ENCODE measurements around the gene MITF. TPM values are rescaled to one million over a fixed set of nuclear protein-coding genes. Genes with fewer than 3 reads are reported as not detected.
A peak's percentile ranks its signal among the peaks of the same experiment; 100 is the strongest.

MITF gene
- total RNA-seq, 2 donors from 2014 or later, result 0.32 to 0.46 TPM

DNA sequence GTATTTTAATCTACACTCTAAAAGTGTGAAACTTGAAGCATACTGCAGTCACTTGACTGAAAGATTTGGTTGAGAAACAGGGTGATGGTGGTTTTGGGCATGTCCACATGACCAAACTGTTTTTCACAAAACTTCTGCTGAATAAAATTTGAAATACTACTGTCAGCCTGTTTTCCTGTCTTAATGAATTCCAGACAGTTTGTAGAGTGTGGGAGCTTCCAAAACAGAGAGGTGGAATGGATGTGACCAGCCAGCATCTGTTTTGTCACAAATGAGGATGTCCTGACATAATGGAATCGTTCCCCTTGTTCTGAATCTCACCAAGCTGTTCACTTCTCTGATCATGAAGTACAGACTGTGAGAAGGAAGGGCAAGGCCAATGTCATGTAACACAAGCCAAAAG, 11.8 kb downstream of the MITF start:
- H3K36me3 Mint-ChIP-seq (ENCODE audit: insufficient read depth in 2 of 2), result no peaks in the 10 kb centered on the region
- H3K4me1 Mint-ChIP-seq (ENCODE audit: low read depth), result peaks cover 9% of the 10 kb centered on the region
- no peaks in the 10 kb centered on the region for H3K27me3 Mint-ChIP-seq (ENCODE audit: low read depth)
- ATAC-seq (replicated peaks in 1 of 2) (no peak), DNase-seq (no peak)
- peaks cover 0 to 5% of the 10 kb centered on the region in 2 donors for H3K9me3 Mint-ChIP-seq
- no peak overlapping the region for H3K27ac Mint-ChIP-seq
- H3K4me3 Mint-ChIP-seq, result no peak overlapping the region

DNA sequence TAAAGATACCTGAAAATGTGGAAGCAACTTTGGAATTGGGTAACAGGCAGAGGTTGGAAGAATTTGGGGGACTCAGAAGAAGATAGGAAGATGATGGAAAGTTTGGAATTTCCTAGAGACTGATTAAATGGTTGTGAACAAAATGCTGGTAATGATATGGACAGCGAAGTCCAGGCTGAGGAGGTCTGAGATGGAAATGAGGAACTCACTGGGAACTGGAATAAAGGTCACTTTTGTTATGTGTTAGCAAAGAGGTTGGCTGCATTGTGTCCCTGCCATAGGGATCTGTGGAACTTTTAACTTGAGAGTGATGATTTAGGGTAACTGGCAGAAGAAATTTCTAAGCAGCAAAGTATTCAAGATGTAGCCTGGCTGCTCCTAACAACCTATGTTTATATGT, 13.0 kb downstream of the MITF start:
- peaks cover 0 to 5% of the 10 kb centered on the region in 2 donors for H3K9me3 Mint-ChIP-seq
- no peaks in the 10 kb centered on the region for H3K36me3 Mint-ChIP-seq (ENCODE audit: insufficient read depth in 2 of 2)
- no peak overlapping the region for H3K4me3 Mint-ChIP-seq
- no peak overlapping the region for H3K27ac Mint-ChIP-seq
- peaks cover 9% of the 10 kb centered on the region for H3K4me1 Mint-ChIP-seq (ENCODE audit: low read depth)
- H3K27me3 Mint-ChIP-seq (ENCODE audit: low read depth), result no peaks in the 10 kb centered on the region
- ATAC-seq (replicated peaks in 1 of 2) (no peak), DNase-seq (no peak)

DNA sequence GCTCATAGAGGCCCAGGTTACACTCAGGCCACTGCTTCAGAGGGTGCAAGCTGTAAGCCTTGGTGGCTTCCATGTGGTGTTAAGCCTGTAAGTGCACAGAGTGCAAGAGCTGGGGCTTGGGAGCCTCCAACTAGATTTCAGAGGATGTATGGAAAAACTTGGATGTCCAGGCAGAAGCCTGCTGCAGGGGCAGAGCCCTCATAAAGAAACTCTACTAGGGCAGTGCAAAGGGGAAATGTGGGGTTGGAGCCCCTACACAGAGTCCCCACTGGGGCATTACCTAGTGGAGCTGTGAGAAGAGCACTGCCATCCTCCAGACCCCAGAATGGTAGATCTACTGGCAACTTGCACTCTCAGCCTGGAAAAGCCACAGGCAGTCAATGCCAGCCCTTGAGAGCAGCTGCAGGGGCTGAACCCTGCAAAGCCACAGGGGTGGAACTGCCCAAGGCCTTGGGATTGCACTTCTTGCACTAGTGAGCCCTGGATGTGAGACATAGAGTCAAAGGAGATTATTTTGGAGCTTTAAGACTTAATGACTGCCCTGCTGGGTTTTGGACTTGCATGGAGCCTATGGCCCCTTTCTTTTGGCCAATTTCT, 14.0 kb downstream of the MITF start:
- no peak for DNase-seq
- H3K27ac Mint-ChIP-seq, result no peak overlapping the region
- ATAC-seq (replicated peaks in 1 of 2), result no peak
- H3K9me3 Mint-ChIP-seq, result peaks cover 0 to 5% of the 10 kb centered on the region in 2 donors
- H3K4me3 Mint-ChIP-seq, result no peak overlapping the region
- no peaks in the 10 kb centered on the region for H3K27me3 Mint-ChIP-seq (ENCODE audit: low read depth)
- H3K4me1 Mint-ChIP-seq (ENCODE audit: low read depth), result peaks cover under 1% of the 10 kb centered on the region
- H3K36me3 Mint-ChIP-seq (ENCODE audit: insufficient read depth in 2 of 2), result no peaks in the 10 kb centered on the region

GRCh38 chr3:69755795-69756194, 16.5 kb downstream of the MITF start:
- H3K4me3 Mint-ChIP-seq, result no peak overlapping the region
- peaks cover 0 to 5% of the 10 kb centered on the region in 2 donors for H3K9me3 Mint-ChIP-seq
- H3K27ac Mint-ChIP-seq, result no peak overlapping the region
- H3K27me3 Mint-ChIP-seq (ENCODE audit: low read depth), result no peaks in the 10 kb centered on the region
- H3K36me3 Mint-ChIP-seq (ENCODE audit: insufficient read depth in 2 of 2), result no peaks in the 10 kb centered on the region
- ATAC-seq (replicated peaks in 1 of 2), result no peak
- H3K4me1 Mint-ChIP-seq (ENCODE audit: low read depth), result no peaks in the 10 kb centered on the region
- DNase-seq, result no peak

- no peaks in the 10 kb centered on the region for H3K9me3 Mint-ChIP-seq
- H3K36me3 Mint-ChIP-seq (ENCODE audit: insufficient read depth in 2 of 2), result no peaks in the 10 kb centered on the region
- no peak overlapping the region for H3K27ac Mint-ChIP-seq
- H3K27me3 Mint-ChIP-seq (ENCODE audit: low read depth), result no peaks in the 10 kb centered on the region
- ATAC-seq (replicated peaks in 1 of 2) (peak in 1 of 2 donors; percentile 40), DNase-seq (no peak)
- no peaks in the 10 kb centered on the region for H3K4me1 Mint-ChIP-seq (ENCODE audit: low read depth)
- no peak overlapping the region for H3K4me3 Mint-ChIP-seq
These were observed 22.9 kb downstream of the MITF start for GRCh38 chr3:69761896-69762767.

DNA sequence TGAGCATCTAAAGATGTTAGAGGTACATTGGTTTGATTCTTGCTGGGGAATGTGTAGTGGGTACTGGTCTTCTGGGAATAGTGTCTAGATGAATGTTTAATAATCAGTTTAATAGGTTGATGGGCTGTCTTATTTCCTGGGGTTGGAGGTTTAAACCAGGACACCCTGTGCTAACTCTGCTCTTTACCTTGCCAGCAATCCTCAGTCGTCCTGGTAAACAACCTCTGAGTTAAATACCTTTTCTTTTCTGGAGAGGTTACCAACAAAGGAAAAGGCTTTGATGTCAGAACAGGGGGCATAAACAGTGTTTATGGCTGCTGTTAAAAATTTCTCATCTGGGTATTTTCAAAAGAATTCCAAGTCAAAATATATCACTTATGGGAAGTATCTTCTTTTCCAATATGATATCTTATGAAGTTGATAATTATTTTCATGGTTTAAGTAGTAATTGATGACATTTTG, 23.5 kb downstream of the MITF start:
- no peaks in the 10 kb centered on the region for H3K9me3 Mint-ChIP-seq
- H3K27ac Mint-ChIP-seq, result no peak overlapping the region
- no peaks in the 10 kb centered on the region for H3K36me3 Mint-ChIP-seq (ENCODE audit: insufficient read depth in 2 of 2)
- ATAC-seq (replicated peaks in 1 of 2) (no peak), DNase-seq (no peak)
- H3K4me3 Mint-ChIP-seq, result no peak overlapping the region
- no peaks in the 10 kb centered on the region for H3K27me3 Mint-ChIP-seq (ENCODE audit: low read depth)
- no peaks in the 10 kb centered on the region for H3K4me1 Mint-ChIP-seq (ENCODE audit: low read depth)

DNA sequence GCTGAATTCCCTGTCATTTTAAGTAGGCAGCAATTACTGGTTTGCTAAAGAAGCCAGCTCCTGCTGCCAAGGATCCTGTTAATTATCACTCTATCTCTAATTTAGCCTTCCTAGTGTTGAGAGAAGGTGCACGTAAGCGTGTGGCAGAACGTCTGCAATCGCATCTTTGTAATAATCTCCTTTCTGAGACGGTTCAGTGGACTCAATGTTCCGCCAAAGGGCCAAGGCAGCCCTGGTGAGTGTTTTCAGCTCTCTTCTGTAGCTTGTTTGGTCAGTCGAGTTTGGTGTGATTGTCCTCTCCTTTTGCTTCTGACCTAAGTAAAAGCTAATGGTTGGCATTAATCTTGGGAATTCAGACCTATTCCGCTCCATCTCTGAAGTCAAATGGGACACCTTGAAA, 24.2 kb downstream of the MITF start:
- no peak overlapping the region for H3K27ac Mint-ChIP-seq
- no peaks in the 10 kb centered on the region for H3K9me3 Mint-ChIP-seq
- no peaks in the 10 kb centered on the region for H3K27me3 Mint-ChIP-seq (ENCODE audit: low read depth)
- no peak overlapping the region for H3K4me3 Mint-ChIP-seq
- ATAC-seq (replicated peaks in 1 of 2), result no peak
- DNase-seq, result no peak
- H3K4me1 Mint-ChIP-seq (ENCODE audit: low read depth), result no peaks in the 10 kb centered on the region
- no peaks in the 10 kb centered on the region for H3K36me3 Mint-ChIP-seq (ENCODE audit: insufficient read depth in 2 of 2)

DNA sequence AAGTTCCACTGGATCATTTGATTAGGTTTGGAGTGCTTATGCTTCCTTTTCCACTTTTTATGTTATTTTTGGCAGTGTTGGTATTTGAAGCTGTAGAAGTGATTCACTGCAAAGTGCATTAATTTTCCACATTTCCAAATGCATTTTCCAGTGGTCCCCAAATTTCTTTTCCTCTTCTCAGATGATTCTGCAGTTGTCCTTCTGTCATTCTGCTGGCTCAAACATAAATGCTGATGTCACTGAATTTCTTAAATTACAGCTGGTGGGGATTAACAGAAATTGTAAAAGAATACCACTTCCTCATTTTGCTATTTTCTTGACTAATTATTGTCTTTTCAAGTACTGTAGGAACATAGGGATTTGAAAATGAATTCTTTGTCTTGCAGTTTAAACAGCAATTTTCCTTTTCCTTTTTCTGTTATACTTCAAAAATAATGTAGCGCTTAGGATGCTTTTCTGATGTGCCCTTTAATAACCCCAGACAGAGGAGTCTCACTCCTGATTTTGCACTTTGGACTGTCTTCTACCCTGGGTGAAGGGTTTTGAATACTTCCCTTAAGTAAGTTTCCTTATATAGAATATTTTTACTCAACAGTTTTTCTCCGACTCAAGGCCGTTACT, 25.0 kb downstream of the MITF start:
- no peak overlapping the region for H3K4me3 Mint-ChIP-seq
- no peaks in the 10 kb centered on the region for H3K4me1 Mint-ChIP-seq (ENCODE audit: low read depth)
- no peaks in the 10 kb centered on the region for H3K36me3 Mint-ChIP-seq (ENCODE audit: insufficient read depth in 2 of 2)
- no peaks in the 10 kb centered on the region for H3K9me3 Mint-ChIP-seq
- DNase-seq (no peak), ATAC-seq (replicated peaks in 1 of 2) (no peak)
- no peak overlapping the region for H3K27ac Mint-ChIP-seq
- no peaks in the 10 kb centered on the region for H3K27me3 Mint-ChIP-seq (ENCODE audit: low read depth)

DNA sequence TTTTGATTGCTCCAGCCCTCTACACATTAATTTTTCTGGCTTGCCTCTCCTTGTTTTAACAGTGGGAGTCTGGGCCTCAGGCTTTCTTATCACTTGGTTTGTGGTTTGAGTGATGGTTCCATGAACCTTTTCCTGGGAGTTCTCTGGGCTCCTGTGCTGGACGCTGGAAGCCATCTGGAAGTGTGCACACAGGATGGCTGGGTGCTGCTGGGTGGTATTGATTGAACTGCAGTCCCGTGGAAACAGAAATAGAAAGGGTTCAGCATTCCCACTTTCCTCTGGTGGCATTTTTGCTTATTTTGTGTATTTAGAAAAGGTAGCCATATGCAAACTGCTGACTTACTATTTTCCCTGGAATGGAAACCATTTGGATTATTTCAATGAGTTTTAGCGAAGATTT, 25.6 kb downstream of the MITF start:
- no peaks in the 10 kb centered on the region for H3K27me3 Mint-ChIP-seq (ENCODE audit: low read depth)
- no peaks in the 10 kb centered on the region for H3K36me3 Mint-ChIP-seq (ENCODE audit: insufficient read depth in 2 of 2)
- H3K4me3 Mint-ChIP-seq, result no peak overlapping the region
- H3K9me3 Mint-ChIP-seq, result no peaks in the 10 kb centered on the region
- no peaks in the 10 kb centered on the region for H3K4me1 Mint-ChIP-seq (ENCODE audit: low read depth)
- H3K27ac Mint-ChIP-seq, result no peak overlapping the region
- ATAC-seq (replicated peaks in 1 of 2), result no peak
- no peak for DNase-seq

DNA sequence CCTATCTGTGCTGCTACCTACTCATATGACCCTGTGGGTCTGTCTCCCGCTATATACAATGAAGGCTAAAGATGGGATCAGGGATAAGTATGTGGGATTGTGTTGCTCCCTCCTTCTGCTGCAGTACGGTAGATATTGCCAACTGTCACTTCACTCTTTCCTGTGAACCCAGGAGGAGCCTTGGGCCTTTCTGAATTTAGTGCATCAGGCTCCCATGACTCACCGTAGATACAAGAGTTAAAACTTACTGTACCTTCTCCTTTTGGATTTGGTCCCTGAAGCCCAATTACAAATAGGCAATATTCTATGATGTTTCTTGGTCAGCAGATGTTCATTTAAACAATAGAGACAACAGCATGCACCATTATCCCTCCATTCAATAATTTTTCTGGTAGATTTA, 27.4 kb downstream of the MITF start:
- Mint-ChIP-seq H3K27me3 (ENCODE audit: low read depth) (no peaks in the 10 kb centered on the region), H3K4me3 (no peak overlapping the region), H3K27ac (no peak overlapping the region), H3K4me1 (ENCODE audit: low read depth) (no peaks in the 10 kb centered on the region), H3K9me3 (no peaks in the 10 kb centered on the region), H3K36me3 (ENCODE audit: insufficient read depth in 2 of 2) (no peaks in the 10 kb centered on the region)
- ATAC-seq (replicated peaks in 1 of 2) (no peak), DNase-seq (no peak)

DNA sequence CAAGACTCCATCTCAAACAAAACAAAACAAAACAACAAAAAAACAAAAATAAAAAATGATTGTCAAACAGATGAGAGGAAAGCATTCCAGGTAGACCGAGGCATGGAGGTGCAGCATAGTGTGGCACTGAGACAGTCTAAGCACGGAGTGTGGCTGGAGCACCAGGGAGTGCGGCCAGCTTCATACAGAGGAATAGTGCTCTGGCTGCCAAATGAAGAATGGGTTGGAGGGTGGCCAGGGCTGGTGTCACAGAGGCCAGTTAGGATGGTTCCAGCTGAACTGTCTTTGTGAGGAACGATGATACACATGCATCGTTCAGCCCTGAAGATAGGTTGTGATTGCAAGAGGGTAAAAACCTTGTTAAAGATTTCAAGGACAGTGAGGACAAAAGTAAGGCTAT, 28.3 kb downstream of the MITF start:
- H3K27ac Mint-ChIP-seq, result no peak overlapping the region
- no peak for DNase-seq
- ATAC-seq (replicated peaks in 1 of 2), result no peak
- no peaks in the 10 kb centered on the region for H3K27me3 Mint-ChIP-seq (ENCODE audit: low read depth)
- no peak overlapping the region for H3K4me3 Mint-ChIP-seq
- no peaks in the 10 kb centered on the region for H3K36me3 Mint-ChIP-seq (ENCODE audit: insufficient read depth in 2 of 2)
- no peaks in the 10 kb centered on the region for H3K9me3 Mint-ChIP-seq
- no peaks in the 10 kb centered on the region for H3K4me1 Mint-ChIP-seq (ENCODE audit: low read depth)

GRCh38 chr3:69768438-69768837, 29.2 kb downstream of the MITF start:
- ATAC-seq (replicated peaks in 1 of 2) (no peak), DNase-seq (no peak)
- Mint-ChIP-seq H3K9me3 (peaks cover 0 to 3% of the 10 kb centered on the region in 2 donors), H3K36me3 (ENCODE audit: insufficient read depth in 2 of 2) (no peaks in the 10 kb centered on the region), H3K27ac (no peak overlapping the region), H3K4me3 (no peak overlapping the region), H3K4me1 (ENCODE audit: low read depth) (no peaks in the 10 kb centered on the region), H3K27me3 (ENCODE audit: low read depth) (no peaks in the 10 kb centered on the region)

- no peak overlapping the region for H3K27ac Mint-ChIP-seq
- H3K4me3 Mint-ChIP-seq, result no peak overlapping the region
- DNase-seq (no peak), ATAC-seq (replicated peaks in 1 of 2) (no peak)
- H3K27me3 Mint-ChIP-seq (ENCODE audit: low read depth), result no peaks in the 10 kb centered on the region
- H3K4me1 Mint-ChIP-seq (ENCODE audit: low read depth), result no peaks in the 10 kb centered on the region
- H3K9me3 Mint-ChIP-seq, result peaks cover 0 to 3% of the 10 kb centered on the region in 2 donors
- no peaks in the 10 kb centered on the region for H3K36me3 Mint-ChIP-seq (ENCODE audit: insufficient read depth in 2 of 2)
These were observed 31.0 kb downstream of the MITF start for GRCh38 chr3:69770219-69770618.
